H1 (cell line): Measurements from ENCODE around the gene PTPRT. TPM values are rescaled to one million over a fixed set of nuclear protein-coding genes. Genes with fewer than 3 reads are reported as not detected.

Experiments
- CTCF ChIA-PET: fragments of 300-600 bp; sonication (Branson Sonifier 250); formaldehyde crosslinking; loops from one replicate; lab custom pipeline; 2021; ENCODE audit not compliant: partially characterized antibody; lab: Charles Lee
- POLR2A ChIA-PET: fragments of 300-600 bp; sonication (Branson Sonifier 250); formaldehyde crosslinking; loops from one replicate; lab custom pipeline; 2021; ENCODE audit warnings: inconsistent platforms; ENCODE audit not compliant: partially characterized antibody; lab: Charles Lee
- DNase-seq, 2 experiments: peaks; one replicate each; pipeline versions ENCODE4 v3.0.0 to v3.0.0-alpha.2; 2010 to 2022; ENCODE audit warnings: low spot score in 2 of 2, low read depth in 1 of 2, mixed read lengths in 1 of 2
- FAIRE-seq: peaks from 2 replicates; lab custom pipeline; 2011; peaks lifted over from hg19 to GRCh38; lab: Jason Lieb, UNC
- H2AFZ ChIP-seq: 2 replicates; pipeline ENCODE4 v1.8.1; 2012; ENCODE audit warnings: low read length, inconsistent platforms
- H2AK5ac ChIP-seq: 2 replicates; pipeline ENCODE4 v1.6.1; 2013; ENCODE audit warnings: low read depth, low read length
- H2BK120ac ChIP-seq: replicated peaks from 2 replicates; pipeline ENCODE3; 2013; ENCODE audit warnings: low read depth, low read length, inconsistent platforms
- H2BK12ac ChIP-seq: 2 replicates; pipeline ENCODE4 v1.6.1; 2013; ENCODE audit warnings: low read depth, low read length
- H2BK15ac ChIP-seq: 2 replicates; pipeline ENCODE4 v1.6.1; 2013; ENCODE audit warnings: low read length
- H2BK20ac ChIP-seq: 2 replicates; pipeline ENCODE4 v1.6.1; 2013; ENCODE audit warnings: low read length
- H2BK5ac ChIP-seq: 2 replicates; pipeline ENCODE4 v1.6.1; 2013; ENCODE audit warnings: low read depth, low read length
- H3K14ac ChIP-seq: 2 replicates; pipeline ENCODE4 v1.6.1; 2013; ENCODE audit warnings: inconsistent platforms; ENCODE audit not compliant: insufficient read length
- H3K18ac ChIP-seq: 2 replicates; pipeline ENCODE4 v1.6.1; 2013; ENCODE audit warnings: low read length; ENCODE audit errors: extremely low read depth
- H3K23ac ChIP-seq: 2 replicates; pipeline ENCODE4 v1.6.1; 2013; ENCODE audit warnings: inconsistent platforms; ENCODE audit not compliant: insufficient read length
- H3K23me2 ChIP-seq: 2 replicates; pipeline ENCODE4 v1.6.1; 2013; ENCODE audit warnings: low read depth, low read length
- H3K27ac ChIP-seq: 2 replicates; pipeline ENCODE4 v1.6.1; 2011; ENCODE audit warnings: low read depth, low read length, inconsistent platforms
- H3K27me3 ChIP-seq, 4 experiments: replicated peaks in 1 of 4; 1 replicate in 1 of 4; 2 replicates in 3 of 4; pipeline versions ENCODE4 v1.6.1 to v1.8.1; 2011 to 2013; ENCODE audit warnings: low read length in 3 of 4, mild to moderate bottlenecking in 3 of 4, inconsistent platforms in 2 of 4, mixed read lengths in 2 of 4, moderate library complexity in 1 of 4; ENCODE audit not compliant: control insufficient read depth in 3 of 4, insufficient read depth in 3 of 4; ENCODE audit errors: extremely low read depth in 1 of 4
- H3K36me3 ChIP-seq, 4 experiments: 2 replicates each; pipeline versions ENCODE4 v1.6.1 to v1.8.1; 2011 to 2013; ENCODE audit warnings: mild to moderate bottlenecking in 4 of 4, low read length in 3 of 4, moderate library complexity in 2 of 4, control low read depth in 1 of 4, inconsistent platforms in 1 of 4; ENCODE audit not compliant: insufficient read depth in 4 of 4, control insufficient read depth in 2 of 4
- H3K4ac ChIP-seq: replicated peaks from 2 replicates; pipeline ENCODE3; 2013; ENCODE audit warnings: low read length, low read depth, mixed read lengths, inconsistent platforms; ENCODE audit not compliant: insufficient read length
- H3K4me1 ChIP-seq, 4 experiments: replicated peaks in 1 of 4; 1 replicate in 1 of 4; 2 replicates in 3 of 4; pipeline versions ENCODE4 v1.6.1 to v1.8.1; 2011 to 2013; ENCODE audit warnings: low read length in 3 of 4, inconsistent platforms in 2 of 4, mixed read lengths in 1 of 4; ENCODE audit not compliant: insufficient read depth in 4 of 4, control insufficient read depth in 3 of 4
- H3K4me2 ChIP-seq, 2 experiments: 2 replicates each; pipeline versions ENCODE4 v1.6.1 to v1.8.1; 2011 to 2013; ENCODE audit warnings: low read depth in 2 of 2, low read length in 2 of 2, control low read depth in 1 of 2, inconsistent platforms in 1 of 2, mild to moderate bottlenecking in 1 of 2; ENCODE audit not compliant: insufficient read depth in 1 of 2
- H3K4me3 ChIP-seq, 4 experiments: fragments of 200-600, 300-600 bp in 1 of 4; sonication (generic), shearing (Covaris generic), sonication (Bioruptor Twin) in 1 of 4; 2 replicates each; pipeline versions ENCODE4 v1.5.1 to v1.8.1; 2011 to 2016; ENCODE audit warnings: low read length in 4 of 4, low read depth in 3 of 4, control low read depth in 2 of 4, inconsistent platforms in 2 of 4, mild to moderate bottlenecking in 2 of 4, mixed read lengths in 1 of 4, moderate library complexity in 1 of 4; ENCODE audit not compliant: insufficient read depth in 2 of 4; ENCODE audit errors: extremely low read depth in 1 of 4
- H3K56ac ChIP-seq: replicated peaks from 2 replicates; pipeline ENCODE3; 2013; ENCODE audit warnings: low read depth, mild to moderate bottlenecking, mixed read lengths, low read length, inconsistent platforms; ENCODE audit not compliant: insufficient read length
- H3K79me1 ChIP-seq: 2 replicates; pipeline ENCODE4 v1.6.1; 2013; ENCODE audit warnings: low read depth, low read length, control low read depth
- H3K79me2 ChIP-seq, 2 experiments: 2 replicates each; pipeline versions ENCODE4 v1.6.1 to v1.8.1; 2012 to 2013; ENCODE audit warnings: low read length in 2 of 2, mild to moderate bottlenecking in 2 of 2, inconsistent platforms in 1 of 2; ENCODE audit not compliant: insufficient read depth in 2 of 2, control insufficient read depth in 1 of 2
- H3K9ac ChIP-seq, 4 experiments: replicated peaks in 1 of 4; 1 replicate in 1 of 4; 2 replicates in 3 of 4; pipeline versions ENCODE4 v1.6.1 to v1.8.1; 2011 to 2013; ENCODE audit warnings: low read depth in 3 of 4, low read length in 3 of 4, control low read depth in 2 of 4, mild to moderate bottlenecking in 2 of 4, moderate library complexity in 2 of 4, inconsistent platforms in 1 of 4; ENCODE audit errors: extremely low read depth in 1 of 4
- H3K9me3 ChIP-seq, 2 experiments: 2 replicates each; pipeline versions ENCODE4 v1.6.1 to v1.8.1; 2012 to 2013; ENCODE audit warnings: mild to moderate bottlenecking in 2 of 2, moderate library complexity in 2 of 2, control low read depth in 1 of 2, inconsistent platforms in 1 of 2, low read depth in 1 of 2, low read length in 1 of 2, mixed read lengths in 1 of 2; ENCODE audit not compliant: insufficient read depth in 2 of 2
- H4K20me1 ChIP-seq, 2 experiments: replicated peaks in 1 of 2; 2 replicates each; pipeline versions ENCODE3 to v1.8.1; 2011 to 2013; ENCODE audit warnings: inconsistent platforms in 2 of 2, low read length in 2 of 2, mild to moderate bottlenecking in 1 of 2; ENCODE audit not compliant: insufficient read depth in 2 of 2, control insufficient read depth in 1 of 2
- H4K5ac ChIP-seq: 2 replicates; pipeline ENCODE4 v1.6.1; 2013; ENCODE audit warnings: low read length, low read depth, mixed read lengths, inconsistent platforms; ENCODE audit not compliant: insufficient read length
- H4K8ac ChIP-seq: 2 replicates; pipeline ENCODE4 v1.8.0; 2013; ENCODE audit warnings: mild to moderate bottlenecking, moderate library complexity, low read length, inconsistent platforms; ENCODE audit not compliant: insufficient read depth; ENCODE audit errors: extremely low read depth
- H4K91ac ChIP-seq: replicated peaks from 2 replicates; pipeline ENCODE3; 2013; ENCODE audit warnings: low read length, mixed read lengths, inconsistent platforms; ENCODE audit not compliant: insufficient read length
- SIRT6 ChIP-seq: IDR thresholded peaks from one replicate; pipeline ENCODE4 v1.7.1; 2012; ENCODE audit warnings: low read length, inconsistent platforms
- WGBS, 2 experiments: shearing (Covaris generic) in 1 of 2; methylation state at CpG; one replicate each; pipeline versions ENCODE4 v1.1.6 to v1.1.7; 2013 to 2015; ENCODE audit warnings: low lambda C conversion rate in 2 of 2, mixed read lengths in 2 of 2, inconsistent platforms in 1 of 2, low coverage in 1 of 2, missing lambda C conversion rate in 1 of 2; ENCODE audit not compliant: insufficient replicate concordance in 2 of 2, insufficient coverage in 1 of 2, insufficient read length in 1 of 2; ENCODE audit errors: extremely low coverage in 1 of 2, missing lambda C conversion rate in 1 of 2; 5-methylcytosine and 5-hydroxymethylcytosine counted together
- polyA plus RNA-seq, 7 experiments: library from polyadenylated mRNA; depleted of rRNA in 3 of 7; stranded (reverse) in 5 of 7; unstranded in 2 of 7; fragments of >200 nt in 5 of 7; fragments of 200-250 nt in 2 of 7; gene quantifications; 1 replicate in 5 of 7; 2 replicates in 1 of 7; 4 replicates in 1 of 7; pipeline versions ENCODE4 v1.2.1 to v1.2.3, GENCODE V29; 2011 to 2013; ENCODE audit warnings: missing spikeins in 2 of 7, mixed read lengths in 2 of 7
- total RNA-seq: library from RNA; stranded (reverse); fragmentation: NEBNext Ultra II Directional; extraction: Animal tissue kit (Norgen Biotek cat#: 25700); gene quantifications from 2 replicates; pipeline ENCODE4 v1.2.1, GENCODE V29; 2021

Gene PTPRT
- total and polyA plus RNA-seq, 2 of the 8 experiments (the other 6 are each of a cell fraction or from before 2014, with no cell fraction given): 0.33 to 1.8 TPM

DNA sequence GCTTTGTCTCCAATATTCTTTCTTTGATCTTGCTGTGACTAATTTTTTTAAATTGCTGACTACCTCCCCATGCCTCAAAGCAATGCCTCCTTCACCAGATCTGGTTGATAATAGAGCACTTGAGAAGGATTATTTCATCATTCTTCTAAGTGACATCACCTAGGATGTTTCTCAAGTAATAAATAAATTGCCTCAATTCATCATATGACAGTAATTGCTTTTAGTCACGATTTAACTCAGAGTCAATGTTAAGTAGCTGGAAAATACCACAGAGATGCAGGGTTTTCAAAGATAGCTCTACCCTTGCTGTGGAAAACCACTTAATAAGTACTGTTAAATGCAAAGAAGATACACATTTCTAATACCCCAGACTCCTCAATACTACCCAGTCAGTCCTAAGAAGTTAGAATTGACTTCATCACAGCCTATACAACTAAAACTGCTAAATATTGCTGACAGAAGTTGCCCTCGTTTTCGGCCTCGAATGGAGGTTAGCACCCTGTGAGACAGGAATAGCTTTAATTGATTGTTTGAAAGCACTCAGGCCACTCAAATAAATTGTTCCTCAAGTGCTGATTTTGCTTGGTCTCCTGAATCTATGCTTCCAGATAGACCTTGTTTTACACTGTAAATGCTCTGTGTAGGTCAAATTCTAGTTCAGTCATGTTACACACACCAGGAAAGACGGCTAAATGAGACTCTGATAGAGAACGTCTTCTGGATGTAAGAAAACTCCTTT, 931.0 kb downstream of the PTPRT start:
- WGBS, 2 experiments: 92% methylated on average over 6 of the region's 6 CpGs; no CpG with 5 or more reads in 1 of the 2 experiments
- H3K9me3 ChIP-seq: no peaks in the 10 kb centered on the region
- H3K27me3 ChIP-seq: no peaks in the 10 kb centered on the region
- no peaks in the 10 kb centered on the region for H4K20me1 ChIP-seq
- FAIRE-seq (no peak), DNase-seq (no peak)
- no peaks in the 10 kb centered on the region for H3K4me1 ChIP-seq
- POLR2A ChIA-PET: no interaction called here
- no peak for TF ChIP-seq SIRT6
- H3K23ac ChIP-seq: no peak overlapping the region
- H3K9ac ChIP-seq: no peak overlapping the region
- H4K5ac ChIP-seq: no peak overlapping the region
- no peak overlapping the region for H3K14ac ChIP-seq
- no peak overlapping the region for H3K27ac ChIP-seq
- no peak overlapping the region for H2BK12ac ChIP-seq
- H3K23me2 ChIP-seq: no peaks in the 10 kb centered on the region
- H2BK15ac ChIP-seq: no peak overlapping the region
- H2AFZ ChIP-seq: no peak overlapping the region
- no peak overlapping the region for H2BK20ac ChIP-seq
- no peak overlapping the region for H3K4ac ChIP-seq
- H3K79me2 ChIP-seq: no peaks in the 10 kb centered on the region
- no peaks in the 10 kb centered on the region for H3K79me1 ChIP-seq
- no peak overlapping the region for H4K8ac ChIP-seq
- no peak overlapping the region for H2BK5ac ChIP-seq
- H3K4me3 ChIP-seq: no peak overlapping the region
- H3K56ac ChIP-seq: no peak overlapping the region
- no peak overlapping the region for H4K91ac ChIP-seq
- H2BK120ac ChIP-seq: no peak overlapping the region
- H3K18ac ChIP-seq: no peak overlapping the region
- CTCF ChIA-PET: no interaction called here
- no peak overlapping the region for H3K4me2 ChIP-seq
- H2AK5ac ChIP-seq: no peak overlapping the region
- no peaks in the 10 kb centered on the region for H3K36me3 ChIP-seq
